H1 (cell line): ENCODE data around the gene TCEA3. TPM values are rescaled to one million over a fixed set of nuclear protein-coding genes. Genes with fewer than 3 reads are reported as not detected.

Experiments
- CTCF ChIA-PET: fragments of 300-600 bp; sonication (Branson Sonifier 250); formaldehyde crosslinking; loops from one replicate; lab custom pipeline; 2021; ENCODE audit not compliant: partially characterized antibody; lab: Charles Lee
- POLR2A ChIA-PET: fragments of 300-600 bp; sonication (Branson Sonifier 250); formaldehyde crosslinking; loops from one replicate; lab custom pipeline; 2021; ENCODE audit warnings: inconsistent platforms; ENCODE audit not compliant: partially characterized antibody; lab: Charles Lee
- DNase-seq, 2 experiments: peaks; one replicate each; pipeline versions ENCODE4 v3.0.0 to v3.0.0-alpha.2; 2010 to 2022; ENCODE audit warnings: low spot score in 2 of 2, low read depth in 1 of 2, mixed read lengths in 1 of 2
- FAIRE-seq: peaks from 2 replicates; lab custom pipeline; 2011; peaks lifted over from hg19 to GRCh38; lab: Jason Lieb, UNC
- H2AFZ ChIP-seq: 2 replicates; pipeline ENCODE4 v1.8.1; 2012; ENCODE audit warnings: low read length, inconsistent platforms
- H2AK5ac ChIP-seq: 2 replicates; pipeline ENCODE4 v1.6.1; 2013; ENCODE audit warnings: low read depth, low read length
- H2BK120ac ChIP-seq: replicated peaks from 2 replicates; pipeline ENCODE3; 2013; ENCODE audit warnings: low read depth, low read length, inconsistent platforms
- H2BK12ac ChIP-seq: 2 replicates; pipeline ENCODE4 v1.6.1; 2013; ENCODE audit warnings: low read depth, low read length
- H2BK15ac ChIP-seq: 2 replicates; pipeline ENCODE4 v1.6.1; 2013; ENCODE audit warnings: low read length
- H2BK20ac ChIP-seq: 2 replicates; pipeline ENCODE4 v1.6.1; 2013; ENCODE audit warnings: low read length
- H2BK5ac ChIP-seq: 2 replicates; pipeline ENCODE4 v1.6.1; 2013; ENCODE audit warnings: low read depth, low read length
- H3K14ac ChIP-seq: 2 replicates; pipeline ENCODE4 v1.6.1; 2013; ENCODE audit warnings: inconsistent platforms; ENCODE audit not compliant: insufficient read length
- H3K18ac ChIP-seq: 2 replicates; pipeline ENCODE4 v1.6.1; 2013; ENCODE audit warnings: low read length; ENCODE audit errors: extremely low read depth
- H3K23ac ChIP-seq: 2 replicates; pipeline ENCODE4 v1.6.1; 2013; ENCODE audit warnings: inconsistent platforms; ENCODE audit not compliant: insufficient read length
- H3K23me2 ChIP-seq: 2 replicates; pipeline ENCODE4 v1.6.1; 2013; ENCODE audit warnings: low read depth, low read length
- H3K27ac ChIP-seq: 2 replicates; pipeline ENCODE4 v1.6.1; 2011; ENCODE audit warnings: low read depth, low read length, inconsistent platforms
- H3K27me3 ChIP-seq, 4 experiments: replicated peaks in 1 of 4; 1 replicate in 1 of 4; 2 replicates in 3 of 4; pipeline versions ENCODE4 v1.6.1 to v1.8.1; 2011 to 2013; ENCODE audit warnings: low read length in 3 of 4, mild to moderate bottlenecking in 3 of 4, inconsistent platforms in 2 of 4, mixed read lengths in 2 of 4, moderate library complexity in 1 of 4; ENCODE audit not compliant: control insufficient read depth in 3 of 4, insufficient read depth in 3 of 4; ENCODE audit errors: extremely low read depth in 1 of 4
- H3K36me3 ChIP-seq, 4 experiments: 2 replicates each; pipeline versions ENCODE4 v1.6.1 to v1.8.1; 2011 to 2013; ENCODE audit warnings: mild to moderate bottlenecking in 4 of 4, low read length in 3 of 4, moderate library complexity in 2 of 4, control low read depth in 1 of 4, inconsistent platforms in 1 of 4; ENCODE audit not compliant: insufficient read depth in 4 of 4, control insufficient read depth in 2 of 4
- H3K4ac ChIP-seq: replicated peaks from 2 replicates; pipeline ENCODE3; 2013; ENCODE audit warnings: low read length, low read depth, mixed read lengths, inconsistent platforms; ENCODE audit not compliant: insufficient read length
- H3K4me1 ChIP-seq, 4 experiments: replicated peaks in 1 of 4; 1 replicate in 1 of 4; 2 replicates in 3 of 4; pipeline versions ENCODE4 v1.6.1 to v1.8.1; 2011 to 2013; ENCODE audit warnings: low read length in 3 of 4, inconsistent platforms in 2 of 4, mixed read lengths in 1 of 4; ENCODE audit not compliant: insufficient read depth in 4 of 4, control insufficient read depth in 3 of 4
- H3K4me2 ChIP-seq, 2 experiments: 2 replicates each; pipeline versions ENCODE4 v1.6.1 to v1.8.1; 2011 to 2013; ENCODE audit warnings: low read depth in 2 of 2, low read length in 2 of 2, control low read depth in 1 of 2, inconsistent platforms in 1 of 2, mild to moderate bottlenecking in 1 of 2; ENCODE audit not compliant: insufficient read depth in 1 of 2
- H3K4me3 ChIP-seq, 4 experiments: fragments of 200-600, 300-600 bp in 1 of 4; sonication (generic), shearing (Covaris generic), sonication (Bioruptor Twin) in 1 of 4; 2 replicates each; pipeline versions ENCODE4 v1.5.1 to v1.8.1; 2011 to 2016; ENCODE audit warnings: low read length in 4 of 4, low read depth in 3 of 4, control low read depth in 2 of 4, inconsistent platforms in 2 of 4, mild to moderate bottlenecking in 2 of 4, mixed read lengths in 1 of 4, moderate library complexity in 1 of 4; ENCODE audit not compliant: insufficient read depth in 2 of 4; ENCODE audit errors: extremely low read depth in 1 of 4
- H3K56ac ChIP-seq: replicated peaks from 2 replicates; pipeline ENCODE3; 2013; ENCODE audit warnings: low read depth, mild to moderate bottlenecking, mixed read lengths, low read length, inconsistent platforms; ENCODE audit not compliant: insufficient read length
- H3K79me1 ChIP-seq: 2 replicates; pipeline ENCODE4 v1.6.1; 2013; ENCODE audit warnings: low read depth, low read length, control low read depth
- H3K79me2 ChIP-seq, 2 experiments: 2 replicates each; pipeline versions ENCODE4 v1.6.1 to v1.8.1; 2012 to 2013; ENCODE audit warnings: low read length in 2 of 2, mild to moderate bottlenecking in 2 of 2, inconsistent platforms in 1 of 2; ENCODE audit not compliant: insufficient read depth in 2 of 2, control insufficient read depth in 1 of 2
- H3K9ac ChIP-seq, 4 experiments: replicated peaks in 1 of 4; 1 replicate in 1 of 4; 2 replicates in 3 of 4; pipeline versions ENCODE4 v1.6.1 to v1.8.1; 2011 to 2013; ENCODE audit warnings: low read depth in 3 of 4, low read length in 3 of 4, control low read depth in 2 of 4, mild to moderate bottlenecking in 2 of 4, moderate library complexity in 2 of 4, inconsistent platforms in 1 of 4; ENCODE audit errors: extremely low read depth in 1 of 4
- H3K9me3 ChIP-seq, 2 experiments: 2 replicates each; pipeline versions ENCODE4 v1.6.1 to v1.8.1; 2012 to 2013; ENCODE audit warnings: mild to moderate bottlenecking in 2 of 2, moderate library complexity in 2 of 2, control low read depth in 1 of 2, inconsistent platforms in 1 of 2, low read depth in 1 of 2, low read length in 1 of 2, mixed read lengths in 1 of 2; ENCODE audit not compliant: insufficient read depth in 2 of 2
- H4K20me1 ChIP-seq, 2 experiments: replicated peaks in 1 of 2; 2 replicates each; pipeline versions ENCODE3 to v1.8.1; 2011 to 2013; ENCODE audit warnings: inconsistent platforms in 2 of 2, low read length in 2 of 2, mild to moderate bottlenecking in 1 of 2; ENCODE audit not compliant: insufficient read depth in 2 of 2, control insufficient read depth in 1 of 2
- H4K5ac ChIP-seq: 2 replicates; pipeline ENCODE4 v1.6.1; 2013; ENCODE audit warnings: low read length, low read depth, mixed read lengths, inconsistent platforms; ENCODE audit not compliant: insufficient read length
- H4K8ac ChIP-seq: 2 replicates; pipeline ENCODE4 v1.8.0; 2013; ENCODE audit warnings: mild to moderate bottlenecking, moderate library complexity, low read length, inconsistent platforms; ENCODE audit not compliant: insufficient read depth; ENCODE audit errors: extremely low read depth
- H4K91ac ChIP-seq: replicated peaks from 2 replicates; pipeline ENCODE3; 2013; ENCODE audit warnings: low read length, mixed read lengths, inconsistent platforms; ENCODE audit not compliant: insufficient read length
- POU5F1 ChIP-seq: IDR thresholded peaks from 2 replicates; pipeline ENCODE4 v1.6.1; 2011; ENCODE audit warnings: low read depth, mild to moderate bottlenecking, low read length, moderate library complexity
- RAD21 ChIP-seq, 2 experiments: IDR thresholded peaks in 1 of 2; conservative IDR thresholded peaks in 1 of 2; 2 replicates each; pipeline ENCODE4 v1.6.1; 2011; ENCODE audit warnings: low read depth in 2 of 2, low read length in 2 of 2, improper control_type of control experiment in 1 of 2, inconsistent platforms in 1 of 2, mild to moderate bottlenecking in 1 of 2, moderate library complexity in 1 of 2
- WGBS, 2 experiments: shearing (Covaris generic) in 1 of 2; methylation state at CpG; one replicate each; pipeline versions ENCODE4 v1.1.6 to v1.1.7; 2013 to 2015; ENCODE audit warnings: low lambda C conversion rate in 2 of 2, mixed read lengths in 2 of 2, inconsistent platforms in 1 of 2, low coverage in 1 of 2, missing lambda C conversion rate in 1 of 2; ENCODE audit not compliant: insufficient replicate concordance in 2 of 2, insufficient coverage in 1 of 2, insufficient read length in 1 of 2; ENCODE audit errors: extremely low coverage in 1 of 2, missing lambda C conversion rate in 1 of 2; 5-methylcytosine and 5-hydroxymethylcytosine counted together
- polyA plus RNA-seq, 7 experiments: library from polyadenylated mRNA; depleted of rRNA in 3 of 7; stranded (reverse) in 5 of 7; unstranded in 2 of 7; fragments of >200 nt in 5 of 7; fragments of 200-250 nt in 2 of 7; gene quantifications; 1 replicate in 5 of 7; 2 replicates in 1 of 7; 4 replicates in 1 of 7; pipeline versions ENCODE4 v1.2.1 to v1.2.3, GENCODE V29; 2011 to 2013; ENCODE audit warnings: missing spikeins in 2 of 7, mixed read lengths in 2 of 7
- total RNA-seq: library from RNA; stranded (reverse); fragmentation: NEBNext Ultra II Directional; extraction: Animal tissue kit (Norgen Biotek cat#: 25700); gene quantifications from 2 replicates; pipeline ENCODE4 v1.2.1, GENCODE V29; 2021

Gene TCEA3
- total and polyA plus RNA-seq, 2 of the 8 experiments (the other 6 are each of a cell fraction or from before 2014, with no cell fraction given): 0.08 TPM; not detected in 1

- Histone ChIP-seq H3K14ac (no peak overlapping the region), H3K23me2 (peaks cover 10% of the 10 kb centered on the region), H2BK12ac (no peak overlapping the region), H3K9me3 (peaks cover 4 to 8% of the 10 kb centered on the region in 2 experiments; a peak in 2 of 4 replicates), H3K27me3 (peaks cover 30 to 84% (median 59%) of the 10 kb centered on the region in 4 experiments), H4K8ac (no peak overlapping the region), H3K9ac (no peak overlapping the region), H3K4me1 (peaks cover 0 to 10% (median 4%) of the 10 kb centered on the region in 4 experiments; a peak in 6 of 7 replicates), H2BK15ac (no peak overlapping the region), H3K56ac (no peak overlapping the region), H2BK20ac (no peak overlapping the region), H3K4me2 (peak overlapping the region; percentile 22 to 24; a peak in 1 of 4 replicates), H3K4ac (no peak overlapping the region), H3K18ac (no peak overlapping the region), H2AFZ (no peak overlapping the region), H3K79me1 (0 out of 2 replicates have a peak, but pooled peaks cover 3% of the 10 kb centered on the region), H3K79me2 (no peaks in the 10 kb centered on the region), H4K20me1 (peaks cover 4 to 10% of the 10 kb centered on the region in 2 experiments), H3K23ac (no peak overlapping the region), H2AK5ac (no peak overlapping the region), H3K36me3 (no peaks in the 10 kb centered on the region), H2BK120ac (no peak overlapping the region), H3K4me3 (peak overlapping the region in 1 of 4 experiments; percentile 2; a peak in 1 of 8 replicates), H4K5ac (no peak overlapping the region), H3K27ac (no peak overlapping the region), H2BK5ac (no peak overlapping the region), H4K91ac (no peak overlapping the region)
- TF ChIP-seq RAD21 (IDR thresholded peaks at IDR 0.05 in 1 of 2, conservative IDR thresholded peaks at IDR 0.05 in 1 of 2; ENCODE audit: low read depth in 2 of 2, low read length in 2 of 2) (0 out of 4 replicates have a peak, but pooled peaks of 1 of the 2 experiments have one; percentile 4), POU5F1 (no peak)
- peak in 1 of 2 experiments; percentile 51 for DNase-seq
- FAIRE-seq: no peak
- POLR2A ChIA-PET: interaction anchor here (0.5 to 1.8 kb wide), 4 partner anchors 32 to 278 kb away, joined by 3 to 4 read pairs (median 3); partner anchors contain the start of gene HNRNPR
- WGBS, 2 experiments: 18% methylated on average over 7 of the region's 7 CpGs; no CpG with 5 or more reads in 1 of the 2 experiments
- CTCF ChIA-PET: interaction anchor here (0.7 to 3.2 kb wide), 13 partner anchors 8 to 273 kb away, joined by 3 to 26 read pairs (median 3); partner anchors contain the start of genes TCEA3 and ZNF436
Observed at GRCh38 chr1:23394684-23395083, 29.9 kb downstream of the TCEA3 start.
